OCI-LY7 (cell line): ENCODE measurements around the gene KLK8. TPM values are rescaled to one million over a fixed set of nuclear protein-coding genes. Genes with fewer than 3 reads are reported as not detected.
"Not testable (repeated sequence)": the region's sequence is repeated elsewhere in the genome, so short reads cannot be mapped to it uniquely, and the experiment has no call there.

Experiments
- BruUV-seq: library from RNA; stranded (reverse); fragments of 400-500 nt; replicated peaks from 2 replicates; lab custom pipeline; 2021; lab: Mats Ljungman, UMichigan
- CTCF ChIA-PET: fragments of 300-600 bp; sonication (Branson Sonifier 250); formaldehyde crosslinking; loops from one replicate; lab custom pipeline; 2022; ENCODE audit warnings: antibody characterized with exemption; ENCODE audit not compliant: unreplicated experiment; lab: Charles Lee
- POLR2A ChIA-PET: fragments of 300-600 bp; sonication (Branson Sonifier 250); formaldehyde crosslinking; loops from one replicate; lab custom pipeline; 2022; ENCODE audit warnings: antibody characterized with exemption; lab: Charles Lee
- DNase-seq: peaks from one replicate; pipeline ENCODE4 v3.0.0-alpha.2; 2015; ENCODE audit warnings: low spot score
- H2AFZ ChIP-seq: fragments of 200-600 bp; sonication (generic), shearing (Covaris generic); 2 replicates; pipeline ENCODE4 v1.6.1; 2014; ENCODE audit warnings: mild to moderate bottlenecking, antibody characterized with exemption, low read length, moderate library complexity
- H3K27ac ChIP-seq: fragments of 200-600 bp; sonication (generic); 2 replicates; pipeline ENCODE4 v1.5.1; 2014; ENCODE audit warnings: mixed run types, low read depth, mild to moderate bottlenecking, moderate library complexity, low read length, inconsistent platforms; ENCODE audit not compliant: poor library complexity, severe bottlenecking
- H3K36me3 ChIP-seq: fragments of 200-600 bp; sonication (generic); 2 replicates; pipeline ENCODE4 v1.6.1; 2014; ENCODE audit warnings: mild to moderate bottlenecking, antibody characterized with exemption, low read length, moderate library complexity, mixed read lengths; ENCODE audit not compliant: insufficient read depth
- H3K4me1 ChIP-seq: fragments of 200-600 bp; sonication (generic); 2 replicates; pipeline ENCODE4 v1.5.1; 2014; ENCODE audit warnings: mild to moderate bottlenecking, low read length; ENCODE audit not compliant: insufficient read depth, poor library complexity, severe bottlenecking
- H3K4me2 ChIP-seq: fragments of 200-600 bp; sonication (generic); 2 replicates; pipeline ENCODE4 v1.6.1; 2014; ENCODE audit warnings: mild to moderate bottlenecking, low read length
- H3K4me3 ChIP-seq: fragments of 200-600 bp; sonication (generic); 2 replicates; pipeline ENCODE4 v1.5.1; 2014; ENCODE audit warnings: mild to moderate bottlenecking, low read depth, low read length; ENCODE audit not compliant: poor library complexity, severe bottlenecking
- H3K79me2 ChIP-seq: fragments of 200-600 bp; sonication (generic); 2 replicates; pipeline ENCODE4 v1.6.1; 2016; ENCODE audit warnings: low read depth, mild to moderate bottlenecking, low read length, moderate library complexity, mixed read lengths; ENCODE audit not compliant: insufficient read depth
- H3K9me2 ChIP-seq: fragments of 200-600 bp; sonication (generic); 2 replicates; pipeline ENCODE4 v1.6.1; 2016; ENCODE audit warnings: mild to moderate bottlenecking, low read length, mixed read lengths; ENCODE audit not compliant: insufficient read depth
- H3K9me3 ChIP-seq: fragments of 200-600 bp; sonication (generic); 2 replicates; pipeline ENCODE4 v1.6.1; 2014; ENCODE audit warnings: mild to moderate bottlenecking, mixed run types, low read length, mixed read lengths
- H4K20me1 ChIP-seq: fragments of 200-600 bp; sonication (generic); 2 replicates; pipeline ENCODE4 v1.6.1; 2014; ENCODE audit warnings: mild to moderate bottlenecking, antibody characterized with exemption, low read length, moderate library complexity, mixed read lengths; ENCODE audit not compliant: insufficient read depth
- EZH2phosphoT487 ChIP-seq: fragments of 200-600 bp; sonication (generic); IDR thresholded peaks from 2 replicates; pipeline ENCODE4 v1.6.1; 2018; ENCODE audit warnings: low read depth, borderline replicate concordance, mild to moderate bottlenecking, mixed run types, antibody characterized with exemption, low read length, moderate library complexity, mixed read lengths
- intact Hi-C: fragments of 100-400 bp; cut with micrococcal nuclease; formaldehyde crosslinking; loops from one replicate; pipeline ENCODE4 v1.10.0; 2022; ENCODE audit not compliant: unreplicated experiment
- total RNA-seq, 2 experiments: library from RNA; depleted of rRNA in 1 of 2; stranded (reverse); fragments of >200 nt in 1 of 2; shearing (Covaris generic) in 1 of 2; gene quantifications; 2 replicates each; pipeline ENCODE4 v1.2.3, GENCODE V29; 2014 to 2022
- TF ChIP-seq, protein P1 (sequence below): fragments of 200-600 bp; sonication (generic); conservative IDR thresholded peaks from 2 replicates; pipeline ENCODE4 v1.5.1; 2014; ENCODE audit warnings: mild to moderate bottlenecking, antibody characterized with exemption, low read length, moderate library complexity, mixed read lengths

Gene KLK8
- total RNA-seq, 2 experiments from 2014 or later: not detected

DNA sequence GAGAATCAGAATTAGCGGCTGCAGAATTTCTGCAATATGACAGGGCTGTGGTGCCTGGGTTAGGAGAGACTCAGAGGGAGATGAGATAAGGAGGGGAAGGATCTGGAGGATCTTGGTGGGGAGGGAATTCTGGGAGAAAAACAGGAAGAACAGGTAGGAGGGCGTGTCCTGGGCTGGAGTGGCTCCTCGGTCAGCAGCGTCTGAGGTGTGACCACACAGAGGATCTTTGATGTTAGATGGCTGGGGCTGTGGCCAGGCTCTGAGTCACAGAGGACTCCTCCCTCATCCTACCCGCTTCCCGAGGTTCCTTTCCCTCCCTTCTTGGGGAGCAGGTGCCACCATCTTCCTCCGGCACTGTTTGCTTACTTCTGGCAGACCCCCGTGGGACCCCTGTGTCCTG lies 25.6 kb downstream of the KLK8 start:
- no TSS peak for BruUV-seq
- intact Hi-C loops: no loop called here

DNA sequence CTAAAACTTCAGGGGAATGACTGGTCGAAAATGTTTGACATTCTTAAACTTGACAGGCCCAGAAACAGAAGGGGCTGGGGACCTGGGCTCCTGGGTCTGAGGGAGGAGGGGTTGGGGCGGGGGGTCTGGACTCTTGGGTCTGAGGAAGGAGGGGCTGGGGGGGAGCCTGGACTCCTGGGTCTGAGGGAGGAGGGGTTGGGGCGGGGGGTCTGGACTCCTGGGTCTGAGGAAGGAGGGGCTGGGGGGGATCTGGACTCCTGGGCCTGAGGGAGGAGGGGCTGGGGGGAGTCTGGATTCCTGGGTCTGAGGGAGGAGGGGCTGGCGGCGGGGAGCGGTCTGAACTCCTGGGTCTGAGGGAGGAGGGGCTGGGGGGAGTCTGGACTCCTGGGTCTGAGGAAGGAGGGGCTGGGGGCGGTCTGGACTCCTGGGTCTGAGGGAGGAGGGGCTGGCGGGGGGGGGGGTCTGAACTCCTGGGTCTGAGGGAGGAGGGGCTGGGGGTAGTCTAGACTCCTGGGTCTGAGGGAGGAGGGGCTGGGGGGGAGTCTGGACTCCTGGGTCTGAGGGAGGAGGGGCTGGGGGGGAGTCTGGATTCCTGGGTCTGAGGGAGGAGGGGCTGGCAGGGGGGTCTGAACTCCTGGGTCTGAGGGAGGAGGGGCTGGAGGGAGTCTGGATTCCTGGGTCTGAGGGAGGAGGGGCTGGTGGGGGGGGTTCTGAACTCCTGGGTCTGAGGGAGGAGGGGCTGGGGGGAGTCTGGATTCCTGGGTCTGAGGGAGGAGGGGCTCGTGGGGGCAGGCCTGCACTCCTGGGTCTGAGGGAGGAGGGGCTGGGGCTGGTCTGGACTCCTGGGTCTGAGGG lies 26.5 kb downstream of the KLK8 start:
- Histone ChIP-seq H3K4me1 (no peaks in the 10 kb centered on the region), H3K4me2 (no peak overlapping the region), H3K36me3 (no peaks in the 10 kb centered on the region), H4K20me1 (no peaks in the 10 kb centered on the region), H3K9me3 (no peaks in the 10 kb centered on the region), H3K4me3 (no peak overlapping the region), H3K79me2 (no peaks in the 10 kb centered on the region), H2AFZ (no peak overlapping the region), H3K27ac (no peak overlapping the region), H3K9me2 (no peaks in the 10 kb centered on the region)
- DNase-seq: no peak
- CTCF ChIA-PET: interaction anchor here (0.5 kb wide), 1 partner anchor 53 kb away, joined by 3 read pairs; no protein-coding TSS in a partner anchor
- POLR2A ChIA-PET: no interaction called here
- TF ChIP-seq EZH2phosphoT487: no peak
- TF ChIP-seq, protein P1, sequence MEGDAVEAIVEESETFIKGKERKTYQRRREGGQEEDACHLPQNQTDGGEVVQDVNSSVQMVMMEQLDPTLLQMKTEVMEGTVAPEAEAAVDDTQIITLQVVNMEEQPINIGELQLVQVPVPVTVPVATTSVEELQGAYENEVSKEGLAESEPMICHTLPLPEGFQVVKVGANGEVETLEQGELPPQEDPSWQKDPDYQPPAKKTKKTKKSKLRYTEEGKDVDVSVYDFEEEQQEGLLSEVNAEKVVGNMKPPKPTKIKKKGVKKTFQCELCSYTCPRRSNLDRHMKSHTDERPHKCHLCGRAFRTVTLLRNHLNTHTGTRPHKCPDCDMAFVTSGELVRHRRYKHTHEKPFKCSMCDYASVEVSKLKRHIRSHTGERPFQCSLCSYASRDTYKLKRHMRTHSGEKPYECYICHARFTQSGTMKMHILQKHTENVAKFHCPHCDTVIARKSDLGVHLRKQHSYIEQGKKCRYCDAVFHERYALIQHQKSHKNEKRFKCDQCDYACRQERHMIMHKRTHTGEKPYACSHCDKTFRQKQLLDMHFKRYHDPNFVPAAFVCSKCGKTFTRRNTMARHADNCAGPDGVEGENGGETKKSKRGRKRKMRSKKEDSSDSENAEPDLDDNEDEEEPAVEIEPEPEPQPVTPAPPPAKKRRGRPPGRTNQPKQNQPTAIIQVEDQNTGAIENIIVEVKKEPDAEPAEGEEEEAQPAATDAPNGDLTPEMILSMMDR: no peak
- BruUV-seq: no TSS peak
- intact Hi-C loops: no loop called here

More for the DNA sequence above, 25.6 kb downstream of the KLK8 start:
- no peaks in the 10 kb centered on the region for H4K20me1 ChIP-seq
- ChIA-PET CTCF (no interaction called here), POLR2A (no interaction called here)
- H3K4me2 ChIP-seq: no peak overlapping the region
- no peaks in the 10 kb centered on the region for H3K79me2 ChIP-seq
- no peak for TF ChIP-seq EZH2phosphoT487
- TF ChIP-seq, protein P1: no peak
- no peak overlapping the region for H3K4me3 ChIP-seq
- H3K4me1 ChIP-seq: no peaks in the 10 kb centered on the region
- no peaks in the 10 kb centered on the region for H3K9me2 ChIP-seq
- H2AFZ ChIP-seq: no peak overlapping the region
- no peak overlapping the region for H3K27ac ChIP-seq
- H3K36me3 ChIP-seq: no peaks in the 10 kb centered on the region
- DNase-seq: no peak
- H3K9me3 ChIP-seq: no peaks in the 10 kb centered on the region

GRCh38 chr19:50972795-50973376 lies 28.5 kb downstream of the KLK8 start:
- POLR2A ChIA-PET: no interaction called here
- H3K4me2 ChIP-seq: no peak overlapping the region
- no peaks in the 10 kb centered on the region for H3K4me1 ChIP-seq
- no peak overlapping the region for H3K27ac ChIP-seq
- H3K9me2 ChIP-seq: no peaks in the 10 kb centered on the region
- BruUV-seq: no TSS peak
- H3K79me2 ChIP-seq: no peaks in the 10 kb centered on the region
- no peak overlapping the region for H3K4me3 ChIP-seq
- no peak for DNase-seq
- CTCF ChIA-PET: no interaction called here
- H4K20me1 ChIP-seq: no peaks in the 10 kb centered on the region
- intact Hi-C loops: no loop called here
- H3K9me3 ChIP-seq: no peaks in the 10 kb centered on the region
- TF ChIP-seq, protein P1: no peak
- no peak for TF ChIP-seq EZH2phosphoT487
- no peaks in the 10 kb centered on the region for H3K36me3 ChIP-seq
- H2AFZ ChIP-seq: no peak overlapping the region

- BruUV-seq, H3K79me2 ChIP-seq, H3K9me3 ChIP-seq, H2AFZ ChIP-seq, H3K4me3 ChIP-seq, H3K27ac ChIP-seq, intact Hi-C loops, H3K4me1 ChIP-seq, H3K9me2 ChIP-seq, H3K36me3 ChIP-seq, H4K20me1 ChIP-seq, CTCF ChIA-PET, DNase-seq, POLR2A ChIA-PET, H3K4me2 ChIP-seq: not testable (repeated sequence)
These were observed 31.6 kb downstream of the KLK8 start for GRCh38 chr19:50969810-50970209.
